NB4 (cell line): ENCODE results near the gene KAT7.

Source experiments
- DNase-seq: peaks from one replicate; pipeline ENCODE4 v3.0.0; 2010; ENCODE audit warnings: low read depth
- H3K4me3 ChIP-seq: one replicate; pipeline ENCODE4 v1.5.1; 2011; ENCODE audit warnings: mild to moderate bottlenecking, low read depth, low read length, moderate library complexity
- MYC ChIP-seq: IDR thresholded peaks from 2 replicates; pipeline ENCODE4 v1.6.1; 2011; ENCODE audit warnings: low read depth, low read length
- POLR2A ChIP-seq: IDR thresholded peaks from 2 replicates; pipeline ENCODE4 v1.6.1; 2011; ENCODE audit warnings: mild to moderate bottlenecking; ENCODE audit not compliant: insufficient read length; ENCODE audit errors: extremely low read depth
- TF ChIP-seq, protein P1 (sequence below): IDR thresholded peaks from one replicate; pipeline ENCODE4 v1.5.1; 2012; ENCODE audit warnings: low read depth, low read length
- TF ChIP-seq, protein P2 (sequence below): IDR thresholded peaks from 2 replicates; pipeline ENCODE4 v1.6.1; 2011; ENCODE audit warnings: low read depth, low read length

Gene KAT7

DNA sequence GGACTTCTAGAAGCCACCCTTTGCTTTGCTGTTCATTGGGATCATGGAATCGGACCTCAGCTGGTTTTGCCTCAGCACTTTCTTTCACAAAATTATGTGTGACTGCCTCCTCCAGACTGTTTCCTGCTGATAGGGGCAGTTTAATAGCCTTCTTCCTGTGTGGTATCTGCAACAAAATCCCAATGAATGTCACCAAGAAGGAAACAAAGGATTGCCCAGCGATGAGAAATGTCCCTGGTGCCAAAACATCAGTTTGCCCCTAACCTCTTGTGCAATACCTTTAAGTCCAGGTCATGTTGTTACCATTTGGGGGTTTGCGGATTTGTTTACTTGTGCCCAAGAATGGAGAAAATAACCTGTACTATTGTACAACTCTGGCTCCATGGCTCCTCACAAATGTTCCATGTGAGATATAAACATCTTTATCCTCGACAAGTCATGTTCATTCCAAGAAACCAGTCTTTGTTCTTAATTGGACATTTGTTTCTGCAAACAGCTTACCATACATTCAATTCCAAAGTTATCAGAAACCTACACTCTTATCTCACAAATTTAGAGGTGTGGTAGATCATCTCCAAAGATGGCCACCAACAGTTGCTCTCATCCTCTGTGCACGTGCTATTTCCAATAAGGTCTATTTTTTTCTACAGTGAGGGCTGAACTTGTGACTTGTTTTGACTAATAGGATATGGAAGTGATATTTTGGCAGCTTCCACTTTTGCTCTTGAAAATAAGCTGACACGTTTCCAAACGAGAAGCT is 44.5 kb downstream of the KAT7 start:
- DNase-seq: no peak
- no peak overlapping the region for H3K4me3 ChIP-seq
- TF ChIP-seq POLR2A (no peak), MYC (no peak)
- TF ChIP-seq, protein P1, sequence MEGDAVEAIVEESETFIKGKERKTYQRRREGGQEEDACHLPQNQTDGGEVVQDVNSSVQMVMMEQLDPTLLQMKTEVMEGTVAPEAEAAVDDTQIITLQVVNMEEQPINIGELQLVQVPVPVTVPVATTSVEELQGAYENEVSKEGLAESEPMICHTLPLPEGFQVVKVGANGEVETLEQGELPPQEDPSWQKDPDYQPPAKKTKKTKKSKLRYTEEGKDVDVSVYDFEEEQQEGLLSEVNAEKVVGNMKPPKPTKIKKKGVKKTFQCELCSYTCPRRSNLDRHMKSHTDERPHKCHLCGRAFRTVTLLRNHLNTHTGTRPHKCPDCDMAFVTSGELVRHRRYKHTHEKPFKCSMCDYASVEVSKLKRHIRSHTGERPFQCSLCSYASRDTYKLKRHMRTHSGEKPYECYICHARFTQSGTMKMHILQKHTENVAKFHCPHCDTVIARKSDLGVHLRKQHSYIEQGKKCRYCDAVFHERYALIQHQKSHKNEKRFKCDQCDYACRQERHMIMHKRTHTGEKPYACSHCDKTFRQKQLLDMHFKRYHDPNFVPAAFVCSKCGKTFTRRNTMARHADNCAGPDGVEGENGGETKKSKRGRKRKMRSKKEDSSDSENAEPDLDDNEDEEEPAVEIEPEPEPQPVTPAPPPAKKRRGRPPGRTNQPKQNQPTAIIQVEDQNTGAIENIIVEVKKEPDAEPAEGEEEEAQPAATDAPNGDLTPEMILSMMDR: no peak
- TF ChIP-seq, protein P2, sequence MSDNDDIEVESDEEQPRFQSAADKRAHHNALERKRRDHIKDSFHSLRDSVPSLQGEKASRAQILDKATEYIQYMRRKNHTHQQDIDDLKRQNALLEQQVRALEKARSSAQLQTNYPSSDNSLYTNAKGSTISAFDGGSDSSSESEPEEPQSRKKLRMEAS: no peak

DNA sequence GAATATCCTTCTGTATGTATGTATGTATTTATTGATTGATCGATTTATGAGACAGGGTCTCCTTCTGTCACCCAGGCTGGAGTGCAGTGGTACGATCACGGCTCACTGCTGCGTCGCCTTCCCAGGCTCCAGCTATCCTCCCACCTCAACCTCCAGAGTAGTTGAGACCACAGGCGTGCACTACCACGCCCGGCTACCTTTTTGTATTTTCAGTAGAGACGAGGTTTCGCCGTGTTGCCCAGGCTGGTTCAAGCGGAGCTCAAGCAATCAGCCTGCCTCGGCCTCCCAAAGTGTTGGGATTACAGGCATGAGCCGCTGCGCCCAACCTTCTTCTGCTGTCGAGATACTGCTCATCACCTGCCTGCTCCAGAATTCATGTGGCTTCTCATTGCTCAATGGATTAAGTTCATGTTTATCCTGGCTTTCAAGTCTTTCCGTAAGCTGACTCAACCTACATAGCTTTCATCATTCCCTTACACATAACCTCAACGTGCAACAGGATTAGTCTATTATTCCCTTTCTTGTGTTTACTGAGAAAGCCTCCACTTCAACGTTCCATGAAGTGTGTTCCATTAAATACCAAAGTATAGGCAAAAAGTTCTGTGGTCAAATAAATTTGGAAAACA is 45.8 kb downstream of the KAT7 start:
- TF ChIP-seq, protein P1: no peak
- TF ChIP-seq, protein P2: no peak
- TF ChIP-seq MYC (no peak), POLR2A (no peak)
- H3K4me3 ChIP-seq: no peak overlapping the region
- no peak for DNase-seq

DNA sequence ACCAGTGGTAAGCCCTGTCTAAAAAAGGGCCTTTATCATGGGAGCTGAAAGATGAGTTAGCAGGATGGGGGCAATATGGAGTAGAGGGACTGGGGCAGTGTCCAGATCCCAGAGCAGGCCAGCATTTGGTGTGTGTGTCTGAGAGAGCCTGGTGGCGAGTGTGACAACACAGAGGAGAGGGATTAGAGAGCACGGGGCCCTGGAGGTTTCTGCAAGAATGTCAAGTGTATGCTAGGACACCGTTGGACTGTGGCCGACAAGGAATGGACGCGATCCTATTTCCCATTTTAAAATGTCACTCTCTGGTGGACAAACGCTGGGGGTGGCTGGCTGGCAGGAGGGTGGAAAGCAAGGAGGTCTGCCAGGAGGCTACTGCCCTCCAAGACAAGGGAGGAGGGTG is 47.0 kb downstream of the KAT7 start:
- no peak for DNase-seq
- no peak overlapping the region for H3K4me3 ChIP-seq
- TF ChIP-seq, protein P1: no peak
- TF ChIP-seq MYC (no peak), POLR2A (no peak)
- TF ChIP-seq, protein P2: no peak

DNA sequence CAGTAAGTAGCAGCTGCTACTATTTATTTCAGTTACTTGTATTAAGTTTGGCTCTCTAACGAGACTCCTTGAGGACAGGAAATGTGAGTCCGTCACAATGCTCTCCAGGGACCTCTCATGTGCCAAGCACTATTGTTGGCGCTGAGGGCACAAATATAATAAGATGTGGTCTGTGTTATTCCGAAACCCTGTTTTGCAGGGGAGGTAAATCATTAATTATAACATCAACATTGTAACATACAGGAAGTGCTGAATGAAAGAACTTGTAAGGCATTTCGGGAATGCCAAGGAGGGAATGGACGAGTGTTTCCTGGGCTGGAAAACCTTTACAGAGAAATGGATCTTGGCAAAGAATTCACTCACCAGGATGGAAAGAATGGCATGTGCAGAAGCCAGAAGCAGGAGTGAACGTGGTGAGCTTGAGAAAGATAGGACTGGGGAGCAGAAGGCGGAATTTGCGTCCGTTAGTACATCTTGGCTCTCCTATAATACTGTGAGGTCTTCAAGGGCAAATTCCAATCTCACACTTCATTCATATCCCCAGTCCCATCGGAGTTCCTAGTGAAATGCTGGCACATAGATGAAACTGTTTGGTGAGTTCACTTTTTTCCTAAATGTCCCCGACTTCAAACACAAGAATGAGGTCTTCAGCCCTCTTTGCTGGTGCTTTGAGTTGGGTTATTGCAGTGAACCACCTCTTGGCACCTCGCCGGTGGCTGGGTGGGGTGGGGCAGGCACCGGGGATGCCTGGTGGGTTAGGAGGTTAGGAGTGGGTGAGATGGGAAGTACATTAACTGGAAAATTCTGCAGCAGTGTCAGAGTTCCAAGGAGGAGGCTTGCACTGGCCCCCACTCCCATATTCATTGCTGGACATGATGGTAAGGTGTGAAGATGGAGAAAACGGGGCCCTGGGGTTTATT is 47.9 kb downstream of the KAT7 start:
- TF ChIP-seq, protein P2: no peak
- TF ChIP-seq, protein P1: no peak
- TF ChIP-seq POLR2A: no peak
- TF ChIP-seq MYC: no peak
- no peak overlapping the region for H3K4me3 ChIP-seq
- DNase-seq: no peak

DNA sequence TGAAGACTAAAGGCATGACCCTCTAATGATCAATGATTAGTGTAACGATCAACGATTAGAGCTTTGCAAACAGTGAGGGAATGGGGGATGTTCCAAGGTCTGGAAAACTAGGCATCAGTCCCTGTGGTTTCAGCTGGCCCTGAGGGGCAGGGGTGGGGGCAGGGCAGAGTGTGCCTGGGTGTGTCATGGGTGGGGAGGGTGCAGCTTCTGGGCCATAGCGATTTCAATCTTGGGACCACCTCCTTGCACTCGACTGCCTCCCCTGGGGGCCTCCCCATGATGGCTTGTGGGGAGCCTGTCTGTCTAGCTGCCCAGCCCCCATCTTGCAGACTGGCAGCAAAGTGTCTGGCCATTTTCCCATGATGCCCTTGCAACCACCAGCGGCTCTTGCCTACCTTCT is 51.0 kb downstream of the KAT7 start:
- DNase-seq: no peak
- no peak for TF ChIP-seq POLR2A
- TF ChIP-seq, protein P2: no peak
- TF ChIP-seq, protein P1: no peak
- no peak for TF ChIP-seq MYC
- no peak overlapping the region for H3K4me3 ChIP-seq
